ELR (cell line): ENCODE measurements around the gene SYT1.
"Not testable (repeated sequence)": the region's sequence is repeated elsewhere in the genome, so short reads cannot be mapped to it uniquely, and the experiment has no call there.

Experiments
- DNase-seq: peaks from one replicate; pipeline ENCODE4 v3.0.0-alpha.2; 2015; ENCODE audit warnings: low read depth

The SYT1 gene

GRCh38 chr12:78864403-78864869 is at the start of gene SYT1:
Gene SYT1, plus strand, starts transcription at chr12:78864774.
- peak; percentile 94 for DNase-seq

- no peak for DNase-seq
These were observed 46.1 kb upstream of the SYT1 start for GRCh38 chr12:78818487-78818886.

GRCh38 chr12:78820946-78821345 is 43.6 kb upstream of the SYT1 start:
- DNase-seq = no peak

- no peak for DNase-seq
These were observed 39.7 kb upstream of the SYT1 start for GRCh38 chr12:78824918-78825317.

- DNase-seq = no peak
These were observed 34.9 kb upstream of the SYT1 start for GRCh38 chr12:78829690-78830089.

GRCh38 chr12:78835493-78835892 is 29.1 kb upstream of the SYT1 start:
- DNase-seq = no peak

- not testable (repeated sequence) for DNase-seq
These were observed 24.0 kb upstream of the SYT1 start for GRCh38 chr12:78840518-78841019.

GRCh38 chr12:78853231-78853630 is 11.3 kb upstream of the SYT1 start:
- peak; percentile 5 for DNase-seq

GRCh38 chr12:78863482-78864402 is 832 bp upstream of the SYT1 start:
- DNase-seq = peak; percentile 80

- peak; percentile 34 for DNase-seq
These were observed 393 bp downstream of the SYT1 start for GRCh38 chr12:78864870-78865463.

- peak; percentile 19 for DNase-seq
These were observed 942 bp downstream of the SYT1 start for GRCh38 chr12:78865516-78865915.

- no peak for DNase-seq
These were observed 1.9 kb downstream of the SYT1 start for GRCh38 chr12:78866518-78866917.

- no peak for DNase-seq
These were observed 6.0 kb downstream of the SYT1 start for GRCh38 chr12:78870539-78870938.

GRCh38 chr12:78871566-78871965 is 7.0 kb downstream of the SYT1 start:
- no peak for DNase-seq

GRCh38 chr12:78878459-78878858 is 13.9 kb downstream of the SYT1 start:
- DNase-seq = no peak

- DNase-seq = no peak
These were observed 14.3 kb downstream of the SYT1 start for GRCh38 chr12:78878866-78879265.

- DNase-seq = peak; percentile 69
These were observed 15.5 kb downstream of the SYT1 start for GRCh38 chr12:78880078-78880477.

- DNase-seq = peak; percentile 41
These were observed 17.1 kb downstream of the SYT1 start for GRCh38 chr12:78881685-78882084.

GRCh38 chr12:78885466-78885865 is 20.9 kb downstream of the SYT1 start:
- no peak for DNase-seq

GRCh38 chr12:78886719-78887407 is 22.3 kb downstream of the SYT1 start:
- peak; percentile 91 for DNase-seq

- DNase-seq = no peak
These were observed 22.9 kb downstream of the SYT1 start for GRCh38 chr12:78887444-78887843.

GRCh38 chr12:78888568-78888967 is 24.0 kb downstream of the SYT1 start:
- DNase-seq = peak; percentile 23
